Ecto neural progenitor cell (in vitro differentiated cells): Measurements from ENCODE around the gene LHFPL6.
A peak's percentile ranks its signal among the peaks of the same experiment; 100 is the strongest.

Experiments used
- DNase-seq: peaks from one replicate; pipeline ENCODE4 v3.0.0-alpha.2; 2018; ENCODE audit warnings: low spot score

Gene LHFPL6

DNA sequence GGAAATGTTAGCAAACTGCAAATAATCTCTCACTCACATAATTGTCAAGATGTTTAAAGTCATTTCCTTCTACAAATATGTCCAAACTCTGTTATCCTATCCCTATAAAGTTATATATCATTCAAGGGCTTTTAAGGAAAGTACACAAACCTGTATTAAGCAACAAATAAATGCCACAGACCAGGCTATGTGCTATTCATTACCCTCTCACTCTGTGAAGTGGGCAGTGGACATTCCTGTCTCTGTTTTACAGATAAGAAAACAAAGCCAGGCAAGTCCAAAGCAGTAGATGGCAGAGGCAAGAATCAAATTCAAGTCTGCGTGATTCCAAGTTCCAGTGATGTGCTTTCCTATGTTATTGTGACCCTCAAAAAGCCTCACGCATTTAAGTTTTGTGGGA lies 140.6 kb downstream of the LHFPL6 start:
- DNase-seq, result no peak

DNA sequence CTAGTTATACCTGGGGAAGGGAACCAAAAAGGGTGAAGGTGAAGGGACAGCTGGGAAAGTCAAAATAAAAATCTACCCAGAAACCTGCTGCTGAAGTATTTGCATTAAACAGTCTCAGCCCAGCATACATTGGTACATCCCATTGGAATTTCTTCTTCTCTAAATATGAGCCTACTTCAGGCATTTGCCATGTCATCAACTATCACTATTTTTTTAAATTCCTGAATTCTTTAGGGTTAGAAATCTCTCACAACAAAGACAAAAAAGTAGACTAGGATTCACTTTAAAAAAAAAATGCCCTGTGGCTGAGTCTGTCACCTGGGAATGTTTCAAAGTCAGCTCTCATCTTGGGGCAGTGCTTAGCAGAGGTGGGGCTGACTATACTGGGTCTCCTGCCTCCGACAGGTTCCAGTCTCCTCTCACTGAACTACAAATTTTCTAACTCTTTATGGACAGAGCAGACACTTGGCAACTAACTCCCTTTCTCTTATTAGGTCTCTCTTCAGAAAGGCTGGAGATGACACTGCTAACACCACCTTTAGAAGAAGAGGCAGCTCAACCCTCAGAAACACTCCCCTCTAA lies 141.2 kb downstream of the LHFPL6 start:
- DNase-seq, result no peak

DNA sequence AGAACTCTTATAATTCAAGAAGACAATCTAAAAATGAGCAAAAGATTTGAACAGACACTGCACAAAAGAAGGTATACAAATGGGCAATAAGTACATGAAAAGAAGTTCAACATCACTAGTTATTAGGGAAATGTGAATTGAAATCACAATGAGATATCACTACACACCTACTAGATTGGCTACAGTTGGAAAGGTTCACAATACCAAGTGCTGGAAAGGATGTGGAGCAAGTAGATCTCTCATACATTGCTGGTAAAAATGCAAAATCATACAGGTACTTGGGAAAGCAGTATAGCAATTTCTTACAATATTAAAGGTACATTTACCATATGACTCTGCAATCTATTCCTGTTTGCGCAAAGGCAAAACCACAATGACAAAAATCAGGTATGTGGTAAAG lies 145.7 kb downstream of the LHFPL6 start:
- no peak for DNase-seq

DNA sequence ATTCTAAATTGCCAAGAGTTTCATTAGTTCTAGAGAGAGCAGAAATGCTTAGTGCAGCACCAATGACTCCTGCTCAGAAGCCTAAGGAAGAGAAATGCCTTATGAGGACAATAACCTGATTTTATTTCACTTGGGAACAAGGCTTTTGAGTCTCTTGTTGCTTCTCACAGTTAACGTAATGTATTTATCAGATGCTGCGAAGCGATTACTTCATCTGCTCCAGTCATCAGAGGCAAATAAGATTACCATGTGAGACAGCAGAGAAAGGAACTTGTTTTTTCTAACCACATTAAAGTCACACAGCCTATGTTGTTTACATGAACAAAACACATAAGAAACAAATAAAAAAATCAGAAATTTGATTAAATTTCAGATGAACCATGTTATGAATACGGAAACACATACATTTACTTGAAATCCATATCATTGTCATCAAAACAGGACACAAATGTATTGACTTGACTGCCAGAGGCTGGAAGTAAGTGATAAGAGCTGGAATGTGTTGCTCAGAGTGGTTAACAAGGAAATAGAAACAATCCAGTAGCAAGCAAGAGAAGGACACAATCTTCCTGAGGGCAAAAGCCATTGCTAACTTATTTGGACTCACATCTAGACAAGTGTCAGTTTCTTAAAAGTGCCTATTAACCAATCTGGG lies 147.3 kb downstream of the LHFPL6 start:
- no peak for DNase-seq

DNA sequence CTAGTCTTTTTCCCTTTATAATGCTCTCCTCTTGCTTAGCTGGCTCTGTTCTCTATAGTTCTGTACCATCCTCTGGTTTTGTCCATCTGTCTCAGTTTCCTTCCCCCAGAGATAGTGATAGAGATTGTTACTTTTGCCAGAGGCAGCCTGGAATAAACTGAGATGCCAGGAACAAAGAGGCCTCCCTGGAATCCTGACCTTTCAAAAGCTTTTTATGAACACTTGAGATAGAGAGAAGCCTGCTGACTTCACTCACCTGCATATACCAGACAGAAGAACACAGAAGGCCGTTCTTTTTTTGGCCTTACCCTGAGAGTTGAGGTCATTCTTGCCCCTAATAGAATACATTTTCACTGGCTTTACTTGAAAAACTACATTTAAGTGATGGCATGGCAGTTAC lies 150.2 kb downstream of the LHFPL6 start:
- DNase-seq, result no peak

DNA sequence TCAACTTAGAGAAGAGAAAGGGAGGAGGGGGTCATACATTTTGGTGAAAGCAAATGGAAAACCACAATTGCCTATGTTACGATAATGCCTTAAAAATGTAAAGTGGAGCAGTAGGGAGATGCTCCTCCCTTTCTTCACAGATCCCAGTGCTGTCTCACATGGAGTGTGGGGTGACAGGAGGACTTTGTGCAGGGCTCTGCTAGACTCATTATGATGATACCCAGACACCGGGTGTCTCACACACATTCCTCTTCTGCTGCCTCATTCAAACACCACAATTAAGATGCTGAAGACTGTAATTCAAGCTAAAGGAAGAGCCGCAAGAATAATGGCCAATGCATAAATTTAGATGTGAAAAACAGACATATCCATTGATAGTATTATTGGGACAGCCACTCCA lies 150.6 kb downstream of the LHFPL6 start:
- DNase-seq, result no peak

DNA sequence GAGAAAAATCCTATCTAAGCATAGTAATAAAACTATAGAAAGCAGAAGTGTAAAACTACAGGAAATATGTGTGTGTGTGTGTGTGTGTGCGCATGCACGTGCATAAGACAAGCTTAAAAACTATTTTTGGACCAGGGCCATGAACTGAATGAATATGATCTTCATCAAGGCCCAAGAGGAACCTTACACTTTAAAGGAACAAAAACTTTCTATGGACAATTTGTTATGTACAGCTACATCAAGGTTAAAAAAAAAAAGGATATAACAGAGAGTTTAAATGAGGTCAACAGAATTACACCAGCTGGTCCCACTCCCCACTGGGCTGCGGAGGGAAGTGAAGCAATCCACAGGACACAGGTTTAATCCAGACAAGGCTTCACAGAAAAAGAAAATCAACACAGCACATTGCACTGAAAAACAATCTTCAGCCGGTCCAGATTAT lies 151.1 kb downstream of the LHFPL6 start:
- DNase-seq, result no peak

DNA sequence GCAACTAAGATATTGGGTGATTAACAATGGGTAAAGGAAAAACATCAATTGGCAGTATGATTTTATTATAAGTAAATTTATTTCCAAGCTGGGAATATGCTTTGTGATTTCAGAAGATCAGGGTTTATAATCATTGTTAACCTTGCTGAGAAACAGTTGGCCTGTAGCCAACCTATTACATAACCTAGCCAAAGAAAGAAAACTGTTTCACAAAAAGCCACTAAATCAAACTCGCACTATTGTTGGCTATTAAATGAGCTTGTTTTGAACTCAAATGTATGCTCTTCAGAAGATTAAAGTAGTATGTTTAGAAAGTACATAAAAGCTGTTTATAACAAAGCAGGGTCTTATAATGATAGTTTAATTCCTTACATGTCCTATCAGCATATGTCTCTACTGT lies 151.7 kb downstream of the LHFPL6 start:
- no peak for DNase-seq

DNA sequence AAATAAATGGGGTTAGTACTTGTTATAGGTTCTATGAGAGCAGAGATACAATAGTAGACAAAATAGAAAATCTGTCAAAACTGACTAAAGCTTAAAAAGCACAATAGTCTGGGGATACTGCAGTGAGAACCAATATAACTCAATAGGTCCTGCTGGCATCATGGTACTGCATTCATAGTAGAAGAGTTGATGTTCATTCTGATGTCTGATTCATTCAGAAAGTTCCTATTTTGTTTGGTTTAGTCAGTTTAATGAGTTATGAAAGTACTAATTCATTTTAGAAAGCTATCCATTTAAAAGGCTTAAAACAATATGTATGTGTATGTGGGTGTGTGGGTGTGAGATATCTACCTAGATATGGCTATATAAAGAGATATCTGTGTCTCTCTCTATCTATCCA lies 152.8 kb downstream of the LHFPL6 start:
- DNase-seq, result no peak

DNA sequence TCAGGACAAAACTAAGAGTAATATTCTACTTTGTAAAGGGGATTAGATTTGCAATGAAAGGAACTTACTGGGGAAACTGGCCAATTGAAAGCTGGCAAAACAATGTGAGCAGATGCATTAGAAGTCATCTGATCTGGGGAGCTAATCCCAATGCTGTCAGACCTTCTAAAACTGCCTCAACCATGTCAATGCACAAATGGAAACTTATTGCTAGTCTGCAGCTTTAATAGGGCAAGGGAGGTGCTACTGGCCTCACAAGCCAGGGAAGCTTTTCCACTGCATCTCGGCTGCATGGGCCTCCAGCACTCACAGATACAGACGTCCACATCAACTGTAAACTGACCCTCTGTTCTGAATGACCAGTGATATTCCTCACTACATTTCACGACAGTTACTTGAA lies 154.2 kb downstream of the LHFPL6 start:
- DNase-seq, result no peak

DNA sequence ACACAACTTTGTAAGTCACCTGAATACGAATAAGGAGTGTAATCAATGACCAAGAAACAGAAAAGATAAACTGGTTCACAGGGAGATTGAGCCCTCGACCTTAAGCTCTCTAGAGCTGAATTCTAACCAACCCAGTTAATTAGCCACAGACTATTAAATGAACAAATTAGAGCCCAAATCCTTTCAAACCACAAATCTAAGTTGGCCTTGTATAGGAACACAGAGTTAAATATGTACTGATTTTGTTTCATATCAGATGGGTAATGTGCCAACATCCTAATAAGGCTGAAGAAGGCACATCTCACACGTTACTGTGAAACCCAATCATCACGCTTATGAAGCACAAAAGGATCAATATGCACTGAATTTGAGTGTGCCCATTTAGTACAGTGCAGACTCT lies 156.1 kb downstream of the LHFPL6 start:
- DNase-seq, result no peak

DNA sequence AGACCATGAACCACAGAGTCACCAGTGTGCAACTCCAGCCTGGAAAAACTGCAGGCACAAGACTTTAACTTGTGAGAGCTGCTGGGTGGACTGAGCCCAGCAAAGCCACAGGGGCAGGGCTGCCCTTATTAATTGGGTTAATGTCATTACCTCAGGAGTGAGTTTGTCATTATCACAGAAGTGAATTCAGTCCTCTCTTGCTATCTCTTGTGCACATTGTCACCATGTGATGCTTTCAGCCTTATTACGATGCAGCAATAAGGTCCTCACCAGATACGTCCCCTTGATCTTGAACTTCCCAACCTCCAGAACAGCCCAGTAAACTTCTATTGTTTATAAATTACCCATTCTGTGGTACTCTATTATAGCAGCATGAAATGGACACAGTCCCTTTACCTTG lies 158.1 kb downstream of the LHFPL6 start:
- no peak for DNase-seq

DNA sequence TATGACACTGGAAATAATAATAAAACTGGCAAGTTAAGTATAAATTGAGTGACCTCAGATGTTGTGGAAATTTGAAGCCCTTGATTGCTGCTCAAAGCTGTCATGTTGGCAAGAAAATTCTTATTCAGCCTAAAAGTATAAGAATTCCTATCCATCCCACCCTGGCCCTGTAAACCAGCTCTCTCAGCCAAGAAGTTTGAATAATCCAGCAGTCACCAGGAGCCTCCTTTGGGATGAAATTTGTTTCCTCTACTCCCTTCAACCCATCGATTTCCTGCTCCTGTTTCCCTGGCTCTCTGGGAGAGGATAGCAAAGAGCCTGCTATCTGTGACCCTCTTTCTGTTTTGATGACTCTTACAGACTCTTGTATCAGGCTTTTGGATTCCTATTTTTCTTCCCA lies 169.3 kb downstream of the LHFPL6 start:
- DNase-seq, result no peak

DNA sequence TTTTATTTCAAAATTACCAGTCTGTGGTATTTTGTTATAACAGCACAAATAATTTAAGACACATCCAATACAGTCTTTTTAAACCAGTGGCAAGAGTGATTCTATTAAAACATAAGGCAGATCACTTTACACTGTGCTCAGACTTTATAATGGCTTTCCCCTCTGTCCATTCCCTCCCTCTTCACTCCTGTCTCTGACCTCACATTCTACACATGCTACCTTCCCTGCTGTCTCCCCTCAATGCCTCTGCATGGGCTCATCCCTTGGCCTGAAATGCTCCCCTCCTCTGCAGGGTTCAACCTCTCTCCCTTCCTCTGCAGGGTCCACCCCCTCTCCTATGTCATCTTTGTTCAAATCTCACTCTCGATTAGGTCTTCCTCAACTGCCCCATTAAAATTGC lies 170.8 kb downstream of the LHFPL6 start:
- no peak for DNase-seq

DNA sequence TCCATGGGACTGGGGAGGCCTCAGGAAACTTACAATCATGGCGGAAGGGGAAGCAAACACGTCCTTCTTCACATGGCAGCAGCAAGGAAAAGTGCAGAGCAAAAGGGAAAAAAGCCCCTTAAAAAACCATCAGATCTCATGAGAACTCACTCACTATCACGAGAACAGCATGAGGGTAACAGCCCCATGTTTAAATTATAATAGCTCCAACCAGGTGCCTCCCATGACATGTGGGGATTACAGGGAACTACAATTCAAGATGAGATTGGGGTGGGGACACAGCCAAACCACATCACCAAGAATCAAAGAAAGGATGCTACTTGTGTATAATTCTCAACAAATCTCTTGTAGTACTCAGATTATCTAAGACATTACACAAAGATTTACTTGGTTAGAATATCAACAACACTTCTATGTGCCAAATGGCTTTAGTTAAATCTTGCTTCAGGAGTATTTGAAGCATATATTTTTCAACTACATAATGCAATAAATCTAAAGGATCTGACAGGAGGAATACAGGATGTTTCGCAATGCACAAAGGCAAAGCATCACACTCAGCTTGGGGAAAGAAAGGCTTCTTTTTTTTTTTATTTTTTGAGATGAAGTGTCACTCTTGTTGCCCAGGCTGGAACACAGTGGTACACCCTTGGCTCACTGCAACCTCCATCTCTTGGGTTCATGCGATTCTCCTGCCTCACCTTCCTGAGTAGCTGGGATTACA lies 180.0 kb downstream of the LHFPL6 start:
- DNase-seq, result no peak

DNA sequence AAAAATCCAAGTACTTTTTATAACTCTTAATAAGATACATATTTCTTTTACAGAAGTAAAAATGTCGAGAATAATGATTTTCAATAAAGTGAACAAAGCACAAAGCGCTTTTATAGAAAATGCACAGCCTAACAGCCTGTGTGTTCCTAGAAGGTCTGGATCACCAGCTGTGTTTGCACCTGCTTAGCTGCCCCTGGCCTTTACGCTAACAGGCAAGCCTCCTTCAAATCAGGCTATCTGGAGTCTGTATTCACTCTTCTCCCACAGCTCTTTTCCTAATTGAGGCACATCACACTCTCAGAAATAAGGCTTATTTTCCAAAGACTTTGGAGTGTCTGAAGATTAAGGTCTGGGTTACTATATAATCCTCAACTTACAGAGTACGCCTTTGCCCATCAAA lies 183.1 kb downstream of the LHFPL6 start:
- DNase-seq, result no peak

DNA sequence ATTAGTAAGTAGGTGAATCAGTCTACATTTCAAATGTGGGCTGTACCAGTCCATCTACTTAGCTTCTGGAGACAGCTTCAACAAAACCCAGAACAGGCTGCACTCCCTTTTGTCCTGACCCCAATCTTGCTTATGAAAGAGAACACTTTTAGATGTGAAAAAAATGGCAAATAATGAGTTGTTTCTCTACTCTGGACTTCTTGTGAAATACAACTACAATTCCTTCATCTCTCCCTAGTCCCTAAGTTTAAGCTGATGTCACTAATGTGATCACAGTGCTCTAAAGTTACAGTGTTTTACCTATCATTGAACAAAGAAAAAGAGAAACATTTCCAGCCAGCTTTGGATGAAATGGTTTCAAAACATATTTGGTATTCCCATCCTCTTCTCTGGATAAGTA lies 183.9 kb downstream of the LHFPL6 start:
- DNase-seq, result no peak

DNA sequence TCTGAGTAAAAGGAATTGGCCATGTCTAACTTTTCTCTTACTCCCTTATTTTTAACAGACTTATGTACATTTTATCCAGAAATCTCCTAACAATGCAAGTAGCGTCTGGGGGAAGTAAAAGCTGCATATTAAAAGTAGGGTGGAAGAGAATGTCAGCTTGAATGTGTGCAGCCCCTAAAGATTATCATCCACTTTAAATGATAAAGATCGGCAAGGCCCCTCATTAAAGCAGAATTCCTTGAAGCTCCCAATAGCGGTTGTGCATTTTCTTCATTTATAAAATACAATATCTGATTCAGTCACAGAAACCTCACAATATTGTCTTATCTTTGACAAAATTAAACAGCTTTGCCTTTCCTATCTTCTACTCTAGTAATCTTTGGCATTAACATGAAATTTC lies 184.6 kb downstream of the LHFPL6 start:
- DNase-seq, result no peak

DNA sequence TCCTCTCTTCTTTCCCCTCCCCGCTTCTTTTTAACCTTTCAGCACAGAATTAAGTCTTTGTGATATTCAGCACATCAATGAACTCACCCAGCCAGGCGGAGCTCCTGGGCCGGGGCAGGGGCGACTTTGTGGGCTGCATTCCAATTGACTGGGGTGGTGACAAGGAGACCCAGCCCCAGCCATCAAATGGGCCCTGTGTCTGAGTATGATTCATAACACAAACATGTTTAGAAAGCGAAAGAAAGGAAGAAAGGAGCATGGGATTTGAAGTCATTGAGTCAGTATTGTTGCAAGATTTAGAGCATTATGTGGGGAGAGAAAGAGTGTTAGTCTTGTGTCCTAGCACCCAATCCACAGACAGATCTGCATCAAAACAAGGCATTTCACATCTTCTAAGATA lies 185.3 kb downstream of the LHFPL6 start:
- DNase-seq, result peak; percentile 61

DNA sequence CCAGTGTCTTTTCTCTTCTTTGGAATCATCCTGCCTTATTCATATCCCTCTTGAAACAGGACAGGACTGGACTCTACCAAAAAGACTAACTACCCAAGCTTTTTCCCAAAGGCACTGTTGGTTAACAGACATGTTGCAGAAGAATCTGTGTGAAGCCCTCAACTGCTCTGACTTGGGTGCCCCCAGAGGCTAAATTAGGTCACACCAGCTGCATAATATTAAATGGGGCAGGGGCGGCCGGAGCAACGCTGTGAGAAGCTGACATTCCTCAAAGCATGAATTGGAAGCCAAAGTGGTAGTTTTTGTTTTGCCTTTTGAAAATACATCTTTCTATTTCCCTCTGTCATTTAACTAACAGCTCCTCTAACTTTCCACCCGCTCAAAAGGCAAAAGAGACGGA lies 185.9 kb downstream of the LHFPL6 start:
- DNase-seq, result peak; percentile 51

DNA sequence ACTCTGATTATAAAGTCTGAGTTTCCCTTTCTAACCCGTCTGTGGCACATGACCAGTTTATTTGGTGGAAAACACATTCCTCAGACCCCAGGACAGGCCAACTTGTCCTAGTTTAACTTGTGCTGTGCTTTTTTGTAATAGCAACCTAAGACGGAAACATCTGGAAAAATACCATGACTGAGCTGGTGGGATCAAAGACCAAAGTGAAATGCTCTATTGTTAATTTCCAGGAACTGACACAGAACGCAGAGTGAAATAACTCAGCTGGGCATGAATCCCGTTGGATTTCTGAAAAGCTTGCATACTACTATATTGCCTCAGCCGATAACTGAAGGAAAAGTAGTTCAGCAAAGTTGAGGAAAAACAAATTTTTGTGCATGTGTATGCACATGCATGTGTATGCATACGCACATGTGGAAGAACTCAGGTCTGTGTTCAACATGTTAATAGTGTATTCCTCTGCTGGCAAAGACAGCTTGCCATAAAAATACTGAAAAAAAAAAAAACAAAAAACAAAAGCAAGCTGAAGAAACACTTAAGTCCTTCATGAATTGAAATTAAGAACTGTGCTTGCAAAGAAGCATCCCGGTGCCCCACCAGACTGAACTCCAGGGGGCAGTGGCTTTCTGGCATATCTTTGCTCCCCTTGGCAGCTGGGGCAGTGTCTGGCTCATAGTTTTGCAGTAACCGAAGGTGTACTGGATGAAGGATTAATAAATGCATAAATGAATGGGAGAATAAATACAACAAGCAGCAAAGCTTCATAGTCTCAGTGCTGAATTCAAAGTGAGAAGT lies 187.8 kb downstream of the LHFPL6 start:
- peak; percentile 52 for DNase-seq

DNA sequence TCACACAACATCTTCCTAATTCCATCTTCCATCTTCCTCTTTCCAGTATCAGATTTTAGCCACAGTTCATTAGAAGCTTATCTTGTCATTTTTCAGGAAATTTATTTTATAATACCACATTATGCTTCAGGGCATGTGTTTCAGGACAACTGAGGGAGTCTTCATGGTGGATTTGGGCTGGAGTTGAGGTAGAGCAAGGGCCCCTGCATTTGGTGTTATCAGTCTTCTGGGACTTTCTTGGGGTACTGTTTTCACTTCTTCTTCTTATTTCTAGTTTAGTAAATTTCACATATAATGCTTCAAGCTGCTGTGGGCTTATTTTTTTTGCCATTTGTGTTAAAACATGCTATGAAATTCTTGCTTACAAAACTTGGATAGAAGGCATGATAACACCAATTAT lies 188.7 kb downstream of the LHFPL6 start:
- DNase-seq, result no peak

DNA sequence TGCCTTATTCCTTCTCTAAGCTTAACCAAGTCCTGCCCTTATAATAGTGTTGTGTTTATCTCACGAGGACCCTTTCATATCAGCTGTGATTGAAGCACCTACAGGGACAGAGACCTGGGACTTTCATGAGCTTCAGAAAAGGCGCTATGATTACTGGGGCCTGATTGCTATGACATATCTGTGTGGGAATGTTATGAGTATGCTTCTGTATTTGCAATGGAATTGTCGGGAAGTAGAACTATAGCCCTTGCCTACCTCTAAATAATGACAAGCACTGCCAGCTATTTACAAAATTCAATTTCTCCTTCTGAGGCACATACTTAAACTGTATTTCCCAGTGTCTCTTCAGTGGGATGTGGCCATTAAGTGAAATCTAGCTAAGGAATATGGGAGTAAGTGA lies 191.5 kb downstream of the LHFPL6 start:
- DNase-seq, result no peak
